ENCODE data around the gene MOSMO.

GRCh38 chr16:22006636-22007035 lies 1.3 kb upstream of the MOSMO start:
- TF ChIP-seq POLR2A (IDR thresholded peaks at IDR 0.05; ENCODE audit: low read depth, low read length) (no peak), JUN (IDR thresholded peaks at IDR 0.05; ENCODE audit: borderline replicate concordance, insufficient read depth, insufficient read length, low read depth) (no peak)
- TF ChIP-seq, protein P1, sequence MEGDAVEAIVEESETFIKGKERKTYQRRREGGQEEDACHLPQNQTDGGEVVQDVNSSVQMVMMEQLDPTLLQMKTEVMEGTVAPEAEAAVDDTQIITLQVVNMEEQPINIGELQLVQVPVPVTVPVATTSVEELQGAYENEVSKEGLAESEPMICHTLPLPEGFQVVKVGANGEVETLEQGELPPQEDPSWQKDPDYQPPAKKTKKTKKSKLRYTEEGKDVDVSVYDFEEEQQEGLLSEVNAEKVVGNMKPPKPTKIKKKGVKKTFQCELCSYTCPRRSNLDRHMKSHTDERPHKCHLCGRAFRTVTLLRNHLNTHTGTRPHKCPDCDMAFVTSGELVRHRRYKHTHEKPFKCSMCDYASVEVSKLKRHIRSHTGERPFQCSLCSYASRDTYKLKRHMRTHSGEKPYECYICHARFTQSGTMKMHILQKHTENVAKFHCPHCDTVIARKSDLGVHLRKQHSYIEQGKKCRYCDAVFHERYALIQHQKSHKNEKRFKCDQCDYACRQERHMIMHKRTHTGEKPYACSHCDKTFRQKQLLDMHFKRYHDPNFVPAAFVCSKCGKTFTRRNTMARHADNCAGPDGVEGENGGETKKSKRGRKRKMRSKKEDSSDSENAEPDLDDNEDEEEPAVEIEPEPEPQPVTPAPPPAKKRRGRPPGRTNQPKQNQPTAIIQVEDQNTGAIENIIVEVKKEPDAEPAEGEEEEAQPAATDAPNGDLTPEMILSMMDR (IDR thresholded peaks at IDR 0.05; ENCODE audit: extremely low read depth in 1 of 2, insufficient read depth in 1 of 2, low read depth in 1 of 2, low read length in 2 of 2) = no peak
- TF ChIP-seq, protein P2, sequence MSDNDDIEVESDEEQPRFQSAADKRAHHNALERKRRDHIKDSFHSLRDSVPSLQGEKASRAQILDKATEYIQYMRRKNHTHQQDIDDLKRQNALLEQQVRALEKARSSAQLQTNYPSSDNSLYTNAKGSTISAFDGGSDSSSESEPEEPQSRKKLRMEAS (IDR thresholded peaks at IDR 0.05; ENCODE audit: insufficient read depth, insufficient read length) = no peak

All from endothelial cell of umbilical vein (primary cell).